Measurements from ENCODE around the gene FGF21.

DNA sequence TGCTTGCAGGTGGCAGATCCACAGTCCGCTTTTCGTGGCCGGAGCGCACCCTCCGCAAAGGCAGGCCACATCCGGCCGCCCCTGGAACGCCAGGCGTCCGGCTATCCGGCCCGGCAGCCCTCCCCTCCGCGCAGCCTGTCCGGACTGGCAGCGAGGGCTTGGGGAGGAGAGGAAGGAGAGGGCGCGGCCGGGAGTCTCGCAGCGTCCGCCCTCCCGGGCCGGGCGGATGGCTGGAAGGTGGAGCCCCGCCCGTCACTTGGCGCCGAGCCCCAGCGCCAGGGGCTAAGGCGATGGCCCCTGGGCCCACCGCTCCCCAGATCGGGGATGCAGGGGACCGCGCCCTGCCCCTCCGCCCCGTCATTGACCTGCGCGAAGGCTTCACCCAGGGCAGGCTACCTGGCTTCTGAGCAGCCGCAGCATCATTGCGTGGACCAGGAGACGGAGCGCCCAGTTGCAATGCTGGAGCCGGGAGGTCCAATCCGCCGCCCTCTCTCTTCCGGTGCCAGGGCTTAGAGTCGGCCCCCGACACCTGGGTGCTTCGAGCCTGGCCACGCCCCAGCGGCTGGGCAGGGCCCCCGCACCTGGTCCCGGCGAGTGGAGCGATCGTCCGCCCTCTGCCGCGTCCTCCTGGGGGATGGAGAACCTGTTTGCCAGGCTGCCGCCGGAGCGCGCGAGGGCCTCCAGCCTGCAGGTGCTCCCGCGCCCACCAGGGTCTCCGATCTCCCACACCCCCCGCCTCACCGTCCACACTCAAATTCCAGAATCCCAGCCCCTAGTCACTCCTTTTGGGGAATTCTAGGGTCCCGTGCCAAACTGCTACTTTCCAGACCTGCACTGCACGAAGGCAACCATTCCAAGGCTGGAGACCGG, 2.6 kb upstream of the FGF21 start, which contains the start of gene FUT1:
- TF ChIP-seq, protein P1, sequence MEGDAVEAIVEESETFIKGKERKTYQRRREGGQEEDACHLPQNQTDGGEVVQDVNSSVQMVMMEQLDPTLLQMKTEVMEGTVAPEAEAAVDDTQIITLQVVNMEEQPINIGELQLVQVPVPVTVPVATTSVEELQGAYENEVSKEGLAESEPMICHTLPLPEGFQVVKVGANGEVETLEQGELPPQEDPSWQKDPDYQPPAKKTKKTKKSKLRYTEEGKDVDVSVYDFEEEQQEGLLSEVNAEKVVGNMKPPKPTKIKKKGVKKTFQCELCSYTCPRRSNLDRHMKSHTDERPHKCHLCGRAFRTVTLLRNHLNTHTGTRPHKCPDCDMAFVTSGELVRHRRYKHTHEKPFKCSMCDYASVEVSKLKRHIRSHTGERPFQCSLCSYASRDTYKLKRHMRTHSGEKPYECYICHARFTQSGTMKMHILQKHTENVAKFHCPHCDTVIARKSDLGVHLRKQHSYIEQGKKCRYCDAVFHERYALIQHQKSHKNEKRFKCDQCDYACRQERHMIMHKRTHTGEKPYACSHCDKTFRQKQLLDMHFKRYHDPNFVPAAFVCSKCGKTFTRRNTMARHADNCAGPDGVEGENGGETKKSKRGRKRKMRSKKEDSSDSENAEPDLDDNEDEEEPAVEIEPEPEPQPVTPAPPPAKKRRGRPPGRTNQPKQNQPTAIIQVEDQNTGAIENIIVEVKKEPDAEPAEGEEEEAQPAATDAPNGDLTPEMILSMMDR (tag by site-specific recombination; IDR thresholded peaks at IDR 0.05), result peak; percentile 66
- TF ChIP-seq ZBTB1 (tag by site-specific recombination; IDR thresholded peaks at IDR 0.05) (no peak), ZNF792 (tag by site-specific recombination; IDR thresholded peaks at IDR 0.05) (no peak), ZNF610 (tag by site-specific recombination; IDR thresholded peaks at IDR 0.05; ENCODE audit: borderline replicate concordance) (peak; percentile 66; the same call in 1 of the 2 replicates), ZNF777 (tag by site-specific recombination; IDR thresholded peaks at IDR 0.05; ENCODE audit: borderline replicate concordance) (no peak; the same call in 1 of the 2 replicates), ZNF48 (tag by site-specific recombination; IDR thresholded peaks at IDR 0.05) (no peak), ZNF555 (tag by site-specific recombination; conservative IDR thresholded peaks at IDR 0.05) (no peak), ZNF600 (tag by site-specific recombination; IDR thresholded peaks at IDR 0.05) (peak; percentile 33; the same call in 1 of the 2 replicates), KLF16 (tag by site-specific recombination; IDR thresholded peaks at IDR 0.05) (peak; percentile 95), ZNF561 (tag by site-specific recombination; IDR thresholded peaks at IDR 0.05; ENCODE audit: borderline replicate concordance) (peak; percentile 78)
- TF ChIP-seq, protein P2, sequence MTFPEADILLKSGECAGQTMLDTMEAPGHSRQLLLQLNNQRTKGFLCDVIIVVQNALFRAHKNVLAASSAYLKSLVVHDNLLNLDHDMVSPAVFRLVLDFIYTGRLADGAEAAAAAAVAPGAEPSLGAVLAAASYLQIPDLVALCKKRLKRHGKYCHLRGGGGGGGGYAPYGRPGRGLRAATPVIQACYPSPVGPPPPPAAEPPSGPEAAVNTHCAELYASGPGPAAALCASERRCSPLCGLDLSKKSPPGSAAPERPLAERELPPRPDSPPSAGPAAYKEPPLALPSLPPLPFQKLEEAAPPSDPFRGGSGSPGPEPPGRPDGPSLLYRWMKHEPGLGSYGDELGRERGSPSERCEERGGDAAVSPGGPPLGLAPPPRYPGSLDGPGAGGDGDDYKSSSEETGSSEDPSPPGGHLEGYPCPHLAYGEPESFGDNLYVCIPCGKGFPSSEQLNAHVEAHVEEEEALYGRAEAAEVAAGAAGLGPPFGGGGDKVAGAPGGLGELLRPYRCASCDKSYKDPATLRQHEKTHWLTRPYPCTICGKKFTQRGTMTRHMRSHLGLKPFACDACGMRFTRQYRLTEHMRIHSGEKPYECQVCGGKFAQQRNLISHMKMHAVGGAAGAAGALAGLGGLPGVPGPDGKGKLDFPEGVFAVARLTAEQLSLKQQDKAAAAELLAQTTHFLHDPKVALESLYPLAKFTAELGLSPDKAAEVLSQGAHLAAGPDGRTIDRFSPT (tag by site-specific recombination; IDR thresholded peaks at IDR 0.05), result no peak
- TF ChIP-seq, protein P3, sequence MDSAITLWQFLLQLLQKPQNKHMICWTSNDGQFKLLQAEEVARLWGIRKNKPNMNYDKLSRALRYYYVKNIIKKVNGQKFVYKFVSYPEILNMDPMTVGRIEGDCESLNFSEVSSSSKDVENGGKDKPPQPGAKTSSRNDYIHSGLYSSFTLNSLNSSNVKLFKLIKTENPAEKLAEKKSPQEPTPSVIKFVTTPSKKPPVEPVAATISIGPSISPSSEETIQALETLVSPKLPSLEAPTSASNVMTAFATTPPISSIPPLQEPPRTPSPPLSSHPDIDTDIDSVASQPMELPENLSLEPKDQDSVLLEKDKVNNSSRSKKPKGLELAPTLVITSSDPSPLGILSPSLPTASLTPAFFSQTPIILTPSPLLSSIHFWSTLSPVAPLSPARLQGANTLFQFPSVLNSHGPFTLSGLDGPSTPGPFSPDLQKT (IDR thresholded peaks at IDR 0.05; ENCODE audit: borderline replicate concordance, low read depth, low read length), result no peak
- TF ChIP-seq, protein P4, sequence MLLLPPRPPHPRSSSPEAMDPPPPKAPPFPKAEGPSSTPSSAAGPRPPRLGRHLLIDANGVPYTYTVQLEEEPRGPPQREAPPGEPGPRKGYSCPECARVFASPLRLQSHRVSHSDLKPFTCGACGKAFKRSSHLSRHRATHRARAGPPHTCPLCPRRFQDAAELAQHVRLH (tag by site-specific recombination; IDR thresholded peaks at IDR 0.05), result 0 out of 2 replicates have a peak, but pooled peaks have one; percentile 30
- TF ChIP-seq, protein P5, sequence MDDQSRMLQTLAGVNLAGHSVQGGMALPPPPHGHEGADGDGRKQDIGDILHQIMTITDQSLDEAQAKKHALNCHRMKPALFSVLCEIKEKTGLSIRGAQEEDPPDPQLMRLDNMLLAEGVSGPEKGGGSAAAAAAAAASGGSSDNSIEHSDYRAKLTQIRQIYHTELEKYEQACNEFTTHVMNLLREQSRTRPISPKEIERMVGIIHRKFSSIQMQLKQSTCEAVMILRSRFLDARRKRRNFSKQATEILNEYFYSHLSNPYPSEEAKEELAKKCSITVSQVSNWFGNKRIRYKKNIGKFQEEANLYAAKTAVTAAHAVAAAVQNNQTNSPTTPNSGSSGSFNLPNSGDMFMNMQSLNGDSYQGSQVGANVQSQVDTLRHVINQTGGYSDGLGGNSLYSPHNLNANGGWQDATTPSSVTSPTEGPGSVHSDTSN (CRISPR knock-in tag; IDR thresholded peaks at IDR 0.05), result peak; percentile 9; the same call in 1 of the 2 replicates
